Stomach smooth muscle (tissue), 2 donors: ENCODE measurements around the gene QKI.
A peak's percentile ranks its signal among the peaks of the same experiment; 100 is the strongest.

ENCODE experiments used
- H3K27ac ChIP-seq: one replicate; pipeline ENCODE4 v1.7.0; 2013; ENCODE audit warnings: mild to moderate bottlenecking, low read length, inconsistent platforms
- H3K27me3 ChIP-seq, 2 donors: one replicate each; pipeline ENCODE4 v1.7.0; 2013; ENCODE audit warnings: low read length in 2 of 2; ENCODE audit not compliant: insufficient read depth in 2 of 2, control insufficient read depth in 1 of 2
- H3K36me3 ChIP-seq, 2 donors: one replicate each; pipeline ENCODE4 v1.7.0; 2013; ENCODE audit warnings: low read length in 2 of 2; ENCODE audit not compliant: control insufficient read depth in 2 of 2, insufficient read depth in 2 of 2
- H3K4me1 ChIP-seq: one replicate; pipeline ENCODE4 v1.7.0; 2013; ENCODE audit warnings: low read length; ENCODE audit not compliant: control insufficient read depth, insufficient read depth
- H3K4me3 ChIP-seq, 2 donors: one replicate each; pipeline ENCODE4 v1.7.0; 2013; ENCODE audit warnings: low read length in 2 of 2
- H3K9ac ChIP-seq, 2 donors: one replicate each; pipeline ENCODE4 v1.7.0; 2013; ENCODE audit warnings: low read length in 2 of 2, mild to moderate bottlenecking in 1 of 2
- H3K9me3 ChIP-seq, 2 donors: one replicate each; pipeline ENCODE4 v1.7.0; 2013; ENCODE audit warnings: low read length in 2 of 2; ENCODE audit not compliant: control insufficient read depth in 2 of 2
- donor health status: healthy.
- donor health status: Pancreatic carcinoma.

QKI gene

DNA sequence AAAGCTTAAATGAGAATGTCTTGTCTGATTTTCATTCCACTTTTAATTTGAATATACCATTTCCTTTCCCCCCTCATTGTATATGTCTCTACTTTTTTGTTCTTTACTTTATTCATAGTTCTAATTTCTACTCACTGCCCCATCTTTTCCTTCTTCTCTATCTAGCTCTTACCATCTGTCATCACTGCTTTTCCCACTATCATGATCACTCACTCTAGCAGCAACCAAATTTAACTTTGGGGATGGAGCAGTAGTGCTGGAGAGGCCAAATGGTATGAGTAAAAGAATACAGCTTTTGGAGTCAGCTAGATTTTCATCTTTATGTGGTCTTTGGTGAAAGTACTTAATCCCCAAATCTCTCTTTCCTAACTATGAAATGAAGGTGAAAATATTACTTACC is 25.5 kb downstream of the QKI start:
- no peak overlapping the region for H3K9ac ChIP-seq
- H3K4me1 ChIP-seq, result no peaks in the 10 kb centered on the region
- H3K36me3 ChIP-seq, result no peaks in the 10 kb centered on the region
- no peaks in the 10 kb centered on the region for H3K9me3 ChIP-seq
- H3K4me3 ChIP-seq, result no peak overlapping the region
- no peak overlapping the region for H3K27ac ChIP-seq
- no peaks in the 10 kb centered on the region for H3K27me3 ChIP-seq

GRCh38 chr6:163442336-163442735 is 27.8 kb downstream of the QKI start:
- Histone ChIP-seq H3K27me3 (no peaks in the 10 kb centered on the region), H3K4me3 (no peak overlapping the region), H3K9me3 (no peaks in the 10 kb centered on the region), H3K27ac (no peak overlapping the region), H3K9ac (no peak overlapping the region), H3K36me3 (no peaks in the 10 kb centered on the region), H3K4me1 (no peaks in the 10 kb centered on the region)

DNA sequence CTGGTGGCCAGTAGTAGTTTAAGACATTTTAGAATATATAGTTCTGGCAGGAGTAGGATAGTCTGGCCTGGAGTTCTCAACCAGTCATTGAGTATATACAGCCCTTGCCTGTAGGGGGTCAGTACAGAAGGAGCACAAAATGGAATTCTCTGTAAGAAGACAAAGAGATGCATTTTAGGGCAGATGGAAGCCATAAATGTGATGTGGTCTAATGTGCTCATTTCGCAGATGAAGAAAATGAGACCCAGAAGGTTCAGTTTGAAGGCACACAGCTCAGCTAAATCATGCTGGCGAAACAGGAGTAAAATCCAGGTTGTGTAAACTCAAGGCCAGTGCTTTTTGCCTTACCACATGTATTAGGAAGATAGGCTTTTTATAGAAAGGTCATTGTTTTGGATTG is 29.6 kb downstream of the QKI start:
- no peak overlapping the region for H3K9ac ChIP-seq
- no peak overlapping the region for H3K4me3 ChIP-seq
- no peak overlapping the region for H3K27ac ChIP-seq
- no peaks in the 10 kb centered on the region for H3K27me3 ChIP-seq
- H3K9me3 ChIP-seq, result no peaks in the 10 kb centered on the region
- H3K36me3 ChIP-seq, result no peaks in the 10 kb centered on the region
- H3K4me1 ChIP-seq, result no peaks in the 10 kb centered on the region

DNA sequence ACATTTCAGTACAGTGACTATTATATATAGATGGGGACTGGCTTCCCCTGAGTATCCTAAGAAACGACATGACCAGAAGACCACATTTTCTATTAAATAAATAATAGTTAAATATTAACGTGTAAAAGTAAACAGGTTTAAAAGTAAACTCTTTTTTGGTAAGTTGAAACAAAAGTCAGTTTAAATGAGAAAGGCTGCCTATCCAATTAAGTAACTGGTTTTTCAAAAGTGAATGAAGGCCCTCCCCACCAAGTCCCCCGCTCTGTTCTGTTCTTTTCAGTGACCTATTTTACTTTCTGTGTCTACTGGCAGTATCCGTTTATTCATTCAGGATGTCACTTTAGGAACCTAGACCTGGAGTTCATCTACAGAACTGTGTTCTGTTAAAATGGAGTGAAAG is 32.0 kb downstream of the QKI start:
- Histone ChIP-seq H3K9ac (no peak overlapping the region), H3K4me3 (no peak overlapping the region), H3K27me3 (no peaks in the 10 kb centered on the region), H3K9me3 (no peaks in the 10 kb centered on the region), H3K27ac (no peak overlapping the region), H3K4me1 (no peaks in the 10 kb centered on the region), H3K36me3 (no peaks in the 10 kb centered on the region)

DNA sequence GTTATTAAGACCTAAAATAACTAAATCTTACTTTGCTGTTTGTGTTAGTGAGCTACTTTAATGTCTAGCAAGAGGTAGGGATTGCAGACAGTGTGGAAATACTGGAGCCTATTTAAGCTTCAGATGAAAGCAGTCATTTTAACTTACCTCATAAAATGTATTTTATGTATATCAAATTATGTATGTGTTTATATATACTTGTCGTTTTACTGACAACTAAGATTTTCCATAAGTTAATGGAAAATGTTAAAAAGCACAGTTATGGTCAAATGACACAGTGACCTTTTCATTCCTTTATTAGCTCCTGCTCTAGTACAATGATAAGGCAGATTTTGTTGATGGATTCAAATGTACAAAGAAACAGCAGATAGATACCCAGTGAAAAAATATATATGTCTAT is 34.6 kb downstream of the QKI start:
- Histone ChIP-seq H3K4me1 (peaks cover 3% of the 10 kb centered on the region), H3K9ac (no peak overlapping the region)

DNA sequence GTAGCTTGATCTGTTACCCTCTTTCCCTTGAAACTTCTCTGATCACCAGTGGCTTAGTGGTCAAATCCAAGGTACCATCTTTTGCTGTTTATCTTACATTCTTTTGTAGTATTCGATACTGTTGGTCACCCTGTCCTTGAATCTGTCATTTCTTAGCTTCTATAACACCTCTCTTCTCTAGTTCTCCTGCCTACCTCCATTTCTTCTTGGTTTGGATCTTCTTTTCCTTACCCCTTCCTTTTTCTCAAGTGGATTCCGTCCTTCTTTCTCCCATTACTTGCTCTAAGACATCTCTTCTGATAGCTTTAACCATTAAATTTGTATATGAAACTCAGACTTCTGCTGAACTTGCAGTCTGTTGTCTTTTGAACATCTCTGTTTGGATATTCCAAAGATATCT is 39.9 kb downstream of the QKI start:
- Histone ChIP-seq H3K4me3 (no peak overlapping the region), H3K27ac (no peak overlapping the region), H3K4me1 (peaks cover 8% of the 10 kb centered on the region), H3K36me3 (peaks cover 0 to 9% of the 10 kb centered on the region in 2 donors), H3K27me3 (no peaks in the 10 kb centered on the region), H3K9me3 (no peaks in the 10 kb centered on the region), H3K9ac (no peak overlapping the region)

More for the DNA sequence above, 34.6 kb downstream of the QKI start:
- H3K4me3 ChIP-seq, result no peak overlapping the region
- H3K27me3 ChIP-seq, result no peaks in the 10 kb centered on the region
- no peak overlapping the region for H3K27ac ChIP-seq
- no peaks in the 10 kb centered on the region for H3K9me3 ChIP-seq
- H3K36me3 ChIP-seq, result no peaks in the 10 kb centered on the region

DNA sequence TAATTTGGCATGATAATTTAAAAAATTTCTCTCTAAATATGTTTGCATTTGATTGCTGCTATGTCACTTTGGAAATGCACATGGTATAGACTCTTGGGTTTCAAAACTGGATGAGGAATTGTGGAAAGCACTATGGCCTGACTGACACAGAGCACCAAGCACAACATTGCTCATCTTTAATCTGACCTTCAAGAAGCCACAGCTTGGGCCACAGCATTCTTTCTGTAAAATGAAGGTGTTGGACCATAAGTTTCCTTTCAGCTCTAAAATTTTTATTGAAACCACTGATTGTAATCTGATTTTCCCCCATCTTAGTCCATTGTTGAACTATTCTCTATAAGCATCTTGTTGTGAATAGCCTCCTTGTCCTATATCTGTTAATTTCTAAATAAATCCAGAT is 41.0 kb downstream of the QKI start:
- no peaks in the 10 kb centered on the region for H3K27me3 ChIP-seq
- H3K9ac ChIP-seq, result no peak overlapping the region
- no peak overlapping the region for H3K27ac ChIP-seq
- peaks cover 0 to 9% of the 10 kb centered on the region in 2 donors for H3K36me3 ChIP-seq
- H3K9me3 ChIP-seq, result no peaks in the 10 kb centered on the region
- no peak overlapping the region for H3K4me3 ChIP-seq
- peaks cover 9% of the 10 kb centered on the region for H3K4me1 ChIP-seq

DNA sequence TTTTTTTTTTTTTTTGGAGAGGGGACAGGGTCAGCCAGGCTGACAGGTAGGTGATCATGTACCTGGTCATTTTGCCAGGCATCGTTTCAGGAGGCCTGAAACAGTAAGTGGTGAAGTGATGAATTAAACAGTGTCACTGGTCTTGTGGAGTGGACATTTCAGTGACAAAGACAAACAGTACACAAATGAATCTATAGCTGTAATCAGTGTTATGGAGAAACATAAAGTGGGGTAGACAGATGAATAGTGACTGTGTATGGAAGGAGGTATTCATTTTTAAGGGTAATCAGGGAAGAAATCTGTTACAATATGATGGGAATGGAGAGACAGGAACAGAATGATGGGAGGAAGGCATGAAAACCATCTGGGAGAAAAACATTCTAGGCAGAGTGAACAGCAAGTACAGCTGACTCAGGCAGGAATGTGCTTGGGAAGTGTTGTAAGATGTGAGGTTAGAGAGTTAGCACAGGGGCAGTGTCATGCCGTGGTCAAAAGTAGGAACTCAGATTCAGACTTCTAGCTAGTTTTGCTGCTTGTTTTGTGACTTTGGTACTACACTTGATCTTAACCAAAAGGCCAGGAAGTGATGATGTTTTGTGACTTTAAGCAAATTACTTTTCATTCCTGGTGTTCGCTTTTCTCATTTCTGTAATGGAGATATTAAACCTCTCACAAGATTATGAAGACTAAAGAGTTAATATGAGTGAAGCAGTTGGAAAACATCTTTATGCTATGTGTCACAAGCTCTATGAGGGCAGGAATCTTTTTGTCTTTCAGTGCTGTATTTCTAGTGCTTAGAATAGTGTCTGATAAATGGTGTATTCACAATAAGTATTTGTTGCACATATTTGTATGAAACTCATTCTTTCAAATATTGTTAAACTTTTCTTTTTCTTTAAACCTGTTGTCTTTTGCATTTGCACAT is 43.4 kb downstream of the QKI start:
- Histone ChIP-seq H3K27ac (no peak overlapping the region), H3K9ac (no peak overlapping the region), H3K4me1 (peaks cover 6% of the 10 kb centered on the region), H3K27me3 (no peaks in the 10 kb centered on the region), H3K36me3 (peaks cover 0 to 9% of the 10 kb centered on the region in 2 donors), H3K4me3 (no peak overlapping the region), H3K9me3 (no peaks in the 10 kb centered on the region)

DNA sequence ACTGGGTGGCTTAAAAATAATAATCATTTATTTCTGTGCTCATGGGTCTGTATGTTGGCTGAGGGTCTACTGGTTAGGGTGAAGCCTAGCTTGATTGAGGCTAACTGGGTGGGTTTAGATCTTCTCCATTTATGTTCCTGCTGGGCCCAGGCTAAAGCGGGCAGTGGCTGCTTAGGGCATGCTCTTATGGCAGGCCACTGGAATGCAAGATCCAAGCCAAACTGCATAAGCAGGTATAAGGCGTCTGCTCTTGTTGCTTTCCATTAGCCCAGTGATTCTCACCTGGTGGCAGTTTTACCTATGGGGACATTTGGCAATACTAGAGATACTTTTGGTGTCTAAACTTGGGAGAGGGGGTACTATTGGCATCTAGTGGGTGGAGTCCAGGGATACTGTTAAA is 44.5 kb downstream of the QKI start:
- Histone ChIP-seq H3K9ac (no peak overlapping the region), H3K27me3 (no peaks in the 10 kb centered on the region), H3K27ac (no peak overlapping the region), H3K36me3 (peaks cover 0 to 9% of the 10 kb centered on the region in 2 donors), H3K9me3 (no peaks in the 10 kb centered on the region), H3K4me3 (no peak overlapping the region), H3K4me1 (peaks cover 6% of the 10 kb centered on the region)

DNA sequence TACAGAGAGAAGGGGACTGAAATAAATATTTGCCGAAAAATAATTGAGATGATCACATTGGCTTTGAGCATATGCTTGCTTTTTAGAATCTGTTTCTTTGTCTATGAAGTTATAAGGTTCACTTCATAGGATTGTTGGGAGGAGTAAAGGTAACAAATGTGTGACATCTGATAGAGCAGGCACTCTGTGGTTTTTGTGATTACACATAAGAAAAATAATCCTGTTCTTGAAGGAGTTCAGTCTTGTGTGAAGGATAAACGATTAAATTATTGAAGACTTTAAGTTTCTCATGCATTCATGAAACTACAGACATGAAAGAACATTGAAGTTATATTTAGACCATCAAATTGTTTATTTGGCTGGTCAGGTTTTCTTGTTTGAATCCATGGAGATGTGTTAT is 45.0 kb downstream of the QKI start:
- Histone ChIP-seq H3K27ac (no peak overlapping the region), H3K27me3 (no peaks in the 10 kb centered on the region), H3K9ac (no peak overlapping the region), H3K4me3 (no peak overlapping the region), H3K36me3 (peaks cover 0 to 9% of the 10 kb centered on the region in 2 donors), H3K9me3 (no peaks in the 10 kb centered on the region), H3K4me1 (peaks cover 6% of the 10 kb centered on the region)

DNA sequence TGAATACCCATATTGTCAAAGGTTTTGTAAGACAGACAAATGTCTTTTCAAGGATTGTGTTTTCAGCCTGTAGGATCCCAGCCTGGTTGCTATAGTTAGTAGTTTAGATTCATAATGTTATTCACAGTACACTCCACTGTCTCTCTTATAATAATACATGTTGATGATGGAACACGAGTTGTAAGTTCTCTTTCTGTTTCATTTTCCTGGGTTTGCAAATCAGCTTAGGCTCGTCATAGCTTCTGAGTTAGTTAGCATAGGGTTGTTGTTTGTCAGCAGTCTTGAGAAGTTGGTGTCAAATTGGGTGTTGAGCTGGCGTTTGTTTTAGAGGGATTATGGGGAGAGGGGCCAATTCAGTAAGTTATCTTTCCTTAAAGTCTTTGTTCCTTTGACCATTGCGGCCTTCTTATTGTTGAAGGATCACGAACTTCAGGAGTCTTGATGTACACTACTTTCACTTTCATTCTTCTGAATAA is 45.8 kb downstream of the QKI start:
- Histone ChIP-seq H3K4me3 (peak overlapping the region; percentile 26 to 44), H3K4me1 (peaks cover 6% of the 10 kb centered on the region), H3K9ac (no peak overlapping the region)

More for the DNA sequence above, 45.8 kb downstream of the QKI start:
- Histone ChIP-seq H3K27ac (no peak overlapping the region), H3K36me3 (peaks cover 0 to 9% of the 10 kb centered on the region in 2 donors), H3K9me3 (no peaks in the 10 kb centered on the region), H3K27me3 (no peaks in the 10 kb centered on the region)
